Astrocyte of the spinal cord (primary cell): ENCODE measurements around the gene PDZRN4.

Source experiments
- DNase-seq: peaks from one replicate; pipeline ENCODE4 v3.0.0; 2011; ENCODE audit warnings: low read depth, low spot score
- H3K4me3 ChIP-seq: 2 replicates; pipeline ENCODE4 v1.5.1; 2011; ENCODE audit warnings: low read depth, mild to moderate bottlenecking, low read length, moderate library complexity
- in situ Hi-C: cut with HindIII; loops from 2 replicates; pipeline ENCODE4 v1.10.0; 2017; ENCODE audit warnings: low sequenced_read_pairs
- TF ChIP-seq, protein P1 (sequence below): IDR thresholded peaks from 2 replicates; pipeline ENCODE4 v1.5.1; 2012; ENCODE audit warnings: low read depth, mild to moderate bottlenecking, low read length, inconsistent platforms

The PDZRN4 gene

DNA sequence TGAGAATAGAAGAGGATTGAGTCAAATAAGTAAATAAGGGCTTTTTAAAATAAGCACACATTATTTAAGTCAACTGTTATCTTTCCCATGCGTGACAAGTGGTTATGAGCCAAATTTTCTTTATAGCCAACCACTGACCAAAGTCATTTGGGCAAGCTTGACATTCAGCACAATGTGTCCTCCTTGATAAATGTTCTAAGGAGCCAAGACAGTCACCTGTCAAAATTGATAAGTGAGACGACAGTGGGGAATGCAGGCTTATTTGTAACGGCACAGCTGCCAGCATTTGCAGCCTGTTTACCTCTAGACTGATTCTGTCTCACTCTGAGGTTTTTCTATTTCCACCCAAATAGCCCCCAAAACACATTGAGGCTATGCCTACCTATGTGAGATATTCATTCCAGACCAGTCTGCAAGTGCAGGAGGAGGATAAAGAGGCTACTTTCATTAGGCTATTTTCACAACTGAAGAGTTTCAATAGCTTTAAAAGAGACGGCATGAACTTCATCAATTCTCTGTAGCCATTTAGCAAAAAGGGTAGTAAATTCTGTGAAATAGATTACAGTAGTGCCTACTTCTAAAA is 339.5 kb downstream of the PDZRN4 start:
- no peak overlapping the region for H3K4me3 ChIP-seq
- no peak for DNase-seq
- in situ Hi-C loops: no loop called here
- TF ChIP-seq, protein P1, sequence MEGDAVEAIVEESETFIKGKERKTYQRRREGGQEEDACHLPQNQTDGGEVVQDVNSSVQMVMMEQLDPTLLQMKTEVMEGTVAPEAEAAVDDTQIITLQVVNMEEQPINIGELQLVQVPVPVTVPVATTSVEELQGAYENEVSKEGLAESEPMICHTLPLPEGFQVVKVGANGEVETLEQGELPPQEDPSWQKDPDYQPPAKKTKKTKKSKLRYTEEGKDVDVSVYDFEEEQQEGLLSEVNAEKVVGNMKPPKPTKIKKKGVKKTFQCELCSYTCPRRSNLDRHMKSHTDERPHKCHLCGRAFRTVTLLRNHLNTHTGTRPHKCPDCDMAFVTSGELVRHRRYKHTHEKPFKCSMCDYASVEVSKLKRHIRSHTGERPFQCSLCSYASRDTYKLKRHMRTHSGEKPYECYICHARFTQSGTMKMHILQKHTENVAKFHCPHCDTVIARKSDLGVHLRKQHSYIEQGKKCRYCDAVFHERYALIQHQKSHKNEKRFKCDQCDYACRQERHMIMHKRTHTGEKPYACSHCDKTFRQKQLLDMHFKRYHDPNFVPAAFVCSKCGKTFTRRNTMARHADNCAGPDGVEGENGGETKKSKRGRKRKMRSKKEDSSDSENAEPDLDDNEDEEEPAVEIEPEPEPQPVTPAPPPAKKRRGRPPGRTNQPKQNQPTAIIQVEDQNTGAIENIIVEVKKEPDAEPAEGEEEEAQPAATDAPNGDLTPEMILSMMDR: no peak

DNA sequence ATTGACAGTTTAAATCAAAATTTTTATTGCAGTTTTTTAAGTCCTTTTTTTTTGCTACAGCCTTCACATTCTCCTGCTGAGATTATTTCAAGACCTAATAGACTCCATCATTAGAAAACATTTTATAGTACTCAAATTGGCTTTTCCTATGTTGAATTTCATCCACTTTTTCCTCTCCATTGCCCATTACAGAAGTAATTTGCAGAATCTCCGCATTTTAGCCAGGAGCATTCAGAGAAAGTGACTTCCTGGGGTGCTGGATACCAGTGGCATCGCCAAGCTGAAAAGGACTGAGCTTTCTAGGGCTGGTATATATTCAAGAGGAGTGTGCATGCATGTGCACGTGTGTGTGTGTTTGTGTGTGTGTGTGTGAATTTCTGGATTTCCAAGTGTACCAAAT is 340.8 kb downstream of the PDZRN4 start:
- no peak overlapping the region for H3K4me3 ChIP-seq
- no peak for DNase-seq
- in situ Hi-C loops: no loop called here
- TF ChIP-seq, protein P1: no peak

DNA sequence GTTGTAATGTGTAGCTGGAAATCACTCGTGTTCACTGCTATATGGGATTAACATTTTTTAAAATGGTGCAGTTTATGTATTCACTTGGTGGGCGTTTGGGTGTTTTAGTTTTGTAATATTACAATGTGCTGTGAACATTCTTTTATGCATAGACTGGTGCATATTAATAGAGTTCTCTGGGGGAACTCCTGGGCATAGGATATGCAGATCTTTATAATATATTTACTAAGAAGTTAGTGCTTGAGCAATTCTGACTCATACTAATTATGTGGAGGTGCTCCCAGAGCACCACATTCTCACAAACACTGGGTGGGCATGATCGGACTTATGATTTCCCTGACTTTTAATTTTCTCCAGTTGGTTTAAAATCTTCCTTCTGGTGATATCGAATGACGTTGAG is 342.3 kb downstream of the PDZRN4 start:
- H3K4me3 ChIP-seq: no peak overlapping the region
- in situ Hi-C loops: no loop called here
- no peak for DNase-seq
- TF ChIP-seq, protein P1: no peak

DNA sequence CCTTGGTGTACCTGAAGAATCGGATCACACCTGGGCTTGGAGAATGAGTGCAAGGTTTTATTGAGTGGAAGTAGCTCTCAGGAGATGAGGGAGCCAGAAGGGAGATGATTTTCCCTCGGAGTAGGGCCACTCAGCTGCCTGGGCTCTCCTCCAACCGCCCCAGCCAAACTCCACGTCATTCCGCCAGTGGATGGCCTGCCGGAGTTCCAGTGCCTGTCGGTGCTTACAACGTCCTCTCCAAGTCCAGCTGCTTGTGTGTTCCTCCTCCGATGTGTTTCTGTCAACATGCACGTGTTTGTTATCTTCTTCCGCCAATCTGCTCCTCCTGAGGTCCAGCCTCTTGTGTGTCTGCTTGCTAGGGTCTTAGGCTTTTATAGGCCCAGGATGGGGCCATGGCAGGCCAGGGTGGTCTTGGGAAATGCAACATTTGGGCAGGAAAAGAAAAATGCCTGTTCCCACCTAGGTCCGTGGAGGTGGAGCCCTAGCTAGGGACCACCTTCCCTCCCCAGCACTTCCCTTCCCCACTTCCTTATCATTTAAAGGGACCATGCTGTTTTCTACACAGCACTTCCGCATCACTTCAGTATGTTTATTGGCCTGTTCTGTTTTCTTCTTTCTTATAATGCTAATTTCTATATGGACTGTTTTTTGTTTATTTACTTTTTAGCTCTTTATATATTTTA is 343.2 kb downstream of the PDZRN4 start:
- no peak overlapping the region for H3K4me3 ChIP-seq
- DNase-seq: no peak
- TF ChIP-seq, protein P1: no peak
- in situ Hi-C loops: no loop called here

DNA sequence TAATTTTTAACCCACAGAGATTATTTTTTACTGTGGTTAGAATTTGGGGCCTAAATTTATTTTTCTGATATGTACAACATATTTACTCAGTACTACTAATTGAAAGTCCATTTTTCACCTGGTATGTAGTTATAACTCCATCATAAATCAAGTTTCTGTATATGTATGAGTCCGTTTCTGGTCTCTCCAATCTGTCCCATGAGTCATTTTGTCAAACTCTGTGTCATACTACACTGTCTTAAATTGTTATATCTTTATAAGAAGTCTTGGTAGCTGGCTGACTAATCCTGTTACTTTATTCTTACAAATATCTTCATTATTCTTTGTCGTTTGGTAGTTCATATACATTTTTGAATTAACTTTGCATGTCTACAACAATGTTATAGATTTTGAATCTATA is 344.0 kb downstream of the PDZRN4 start:
- in situ Hi-C loops: no loop called here
- no peak for DNase-seq
- H3K4me3 ChIP-seq: no peak overlapping the region
- TF ChIP-seq, protein P1: no peak

DNA sequence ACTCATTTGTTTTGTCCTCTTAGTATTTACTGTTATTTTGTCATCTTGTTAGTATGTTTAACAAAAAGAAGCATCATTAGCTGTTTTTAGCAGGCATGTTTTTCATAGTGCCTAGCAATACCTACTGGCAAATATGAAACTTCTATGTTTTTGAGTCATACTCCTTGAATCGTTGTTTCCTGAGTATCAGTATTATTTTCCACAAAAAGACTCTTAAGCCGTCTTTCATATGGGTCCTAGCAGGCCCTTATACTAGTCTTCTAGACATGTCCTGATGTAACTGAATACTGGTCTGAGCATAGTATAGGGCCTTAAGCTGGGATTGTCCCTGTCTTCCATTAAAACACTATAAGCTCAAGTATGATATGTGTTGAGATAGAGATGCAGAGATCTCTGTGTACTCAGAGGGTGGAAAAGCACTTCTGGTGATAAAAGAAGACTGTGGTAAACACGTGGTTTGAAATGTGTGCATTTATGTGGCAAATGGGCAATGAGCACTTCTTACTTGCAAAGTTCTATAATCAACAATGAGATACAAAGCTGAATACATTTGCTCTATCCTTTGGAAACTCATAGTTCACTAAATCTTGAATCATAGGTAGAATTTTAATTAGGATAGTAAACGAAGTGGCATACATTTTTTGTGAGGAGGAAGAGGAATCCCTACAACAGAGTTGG is 348.8 kb downstream of the PDZRN4 start:
- DNase-seq: no peak
- TF ChIP-seq, protein P1: no peak
- H3K4me3 ChIP-seq: no peak overlapping the region
- in situ Hi-C loops: no loop called here
